ENCODE measurements around the gene COL18A1. TPM values are rescaled to one million over a fixed set of nuclear protein-coding genes. Genes with fewer than 3 reads are reported as not detected.

The COL18A1 gene
- total and polyA plus RNA-seq, 2 of the 8 experiments (the other 6 are each of a cell fraction or from before 2014, with no cell fraction given), result 145 to 201 TPM

- TF ChIP-seq TBP (IDR thresholded peaks at IDR 0.05; ENCODE audit: low read depth, low read length) (no peak), HDAC2 (IDR thresholded peaks at IDR 0.05; ENCODE audit: borderline replicate concordance in 1 of 2, low read depth in 2 of 2, low read length in 2 of 2) (no peak)
Measured at GRCh38 chr21:45509566-45510465, 104.9 kb downstream of the COL18A1 start (continued).

Measured in H1 (cell line).